MM.1S (cell line): ENCODE measurements around the gene BMERB1.

ENCODE experiments used
- DNase-seq: peaks from one replicate; pipeline ENCODE4 v3.0.0-alpha.2; 2015
- H2AFZ ChIP-seq: fragments of 300-600 bp; sonication (generic); 2 replicates; pipeline ENCODE4 v1.6.0; 2016; ENCODE audit warnings: antibody characterized with exemption, low read length
- H3F3A ChIP-seq: fragments of 300-600 bp; sonication (generic); 2 replicates; pipeline ENCODE4 v1.6.1; 2016; ENCODE audit warnings: mild to moderate bottlenecking, antibody characterized with exemption, low read length, moderate library complexity, mixed read lengths; ENCODE audit not compliant: insufficient read depth
- H3K27ac ChIP-seq: fragments of 300-600 bp; sonication (generic); 2 replicates; pipeline ENCODE4 v1.5.1; 2016; ENCODE audit warnings: mild to moderate bottlenecking, low read length
- H3K27me3 ChIP-seq: fragments of 300-600 bp; sonication (generic); replicated peaks from 2 replicates; pipeline ENCODE4 v1.6.0; 2016; ENCODE audit warnings: low read length; ENCODE audit not compliant: insufficient read depth
- H3K36me3 ChIP-seq: fragments of 300-600 bp; sonication (generic); replicated peaks from 2 replicates; pipeline ENCODE4 v1.6.1; 2016; ENCODE audit warnings: mild to moderate bottlenecking, low read length, mixed read lengths; ENCODE audit not compliant: insufficient read depth
- H3K4me1 ChIP-seq: fragments of 300-600 bp; sonication (generic); 2 replicates; pipeline ENCODE4 v1.6.1; 2016; ENCODE audit warnings: low read length, mixed read lengths
- H3K4me2 ChIP-seq: fragments of 300-600 bp; sonication (generic); 2 replicates; pipeline ENCODE4 v1.6.0; 2016; ENCODE audit warnings: low read depth, low read length
- H3K4me3 ChIP-seq: fragments of 300-600 bp; sonication (generic); 2 replicates; pipeline ENCODE4 v1.5.1; 2016; ENCODE audit warnings: low read length, mixed read lengths
- H3K79me2 ChIP-seq: fragments of 300-600 bp; sonication (generic); 2 replicates; pipeline ENCODE4 v1.6.1; 2016; ENCODE audit warnings: mixed run types, low read length, mixed read lengths
- H3K9ac ChIP-seq: fragments of 300-600 bp; sonication (generic); 2 replicates; pipeline ENCODE4 v1.6.1; 2016; ENCODE audit warnings: low read length, mixed read lengths
- H3K9me2 ChIP-seq: fragments of 300-600 bp; sonication (generic); replicated peaks from 2 replicates; pipeline ENCODE4 v1.6.1; 2016; ENCODE audit warnings: mild to moderate bottlenecking, low read length, mixed read lengths; ENCODE audit not compliant: insufficient read depth
- H3K9me3 ChIP-seq: fragments of 300-600 bp; sonication (generic); replicated peaks from 2 replicates; pipeline ENCODE4 v1.6.1; 2016; ENCODE audit warnings: mild to moderate bottlenecking, low read length, mixed read lengths; ENCODE audit not compliant: insufficient read depth
- H4K20me1 ChIP-seq: fragments of 300-600 bp; sonication (generic); 2 replicates; pipeline ENCODE4 v1.6.1; 2016; ENCODE audit warnings: mild to moderate bottlenecking, low read length, moderate library complexity, mixed read lengths; ENCODE audit not compliant: insufficient read depth
- CTCF ChIP-seq: fragments of 300-600 bp; sonication (generic); IDR thresholded peaks from 2 replicates; pipeline ENCODE4 v1.5.1; 2016; ENCODE audit warnings: antibody characterized with exemption, low read length, mixed read lengths
- EZH2 ChIP-seq: fragments of 300-600 bp; sonication (generic); optimal IDR thresholded peaks from 2 replicates; pipeline ENCODE3; 2017; ENCODE audit warnings: low read depth, mild to moderate bottlenecking, antibody characterized with exemption, low read length, mixed read lengths
- EZH2phosphoT487 ChIP-seq: fragments of 300-600 bp; sonication (generic); IDR thresholded peaks from 2 replicates; pipeline ENCODE4 v1.6.1; 2018; ENCODE audit warnings: antibody characterized with exemption, low read length

The BMERB1 gene

DNA sequence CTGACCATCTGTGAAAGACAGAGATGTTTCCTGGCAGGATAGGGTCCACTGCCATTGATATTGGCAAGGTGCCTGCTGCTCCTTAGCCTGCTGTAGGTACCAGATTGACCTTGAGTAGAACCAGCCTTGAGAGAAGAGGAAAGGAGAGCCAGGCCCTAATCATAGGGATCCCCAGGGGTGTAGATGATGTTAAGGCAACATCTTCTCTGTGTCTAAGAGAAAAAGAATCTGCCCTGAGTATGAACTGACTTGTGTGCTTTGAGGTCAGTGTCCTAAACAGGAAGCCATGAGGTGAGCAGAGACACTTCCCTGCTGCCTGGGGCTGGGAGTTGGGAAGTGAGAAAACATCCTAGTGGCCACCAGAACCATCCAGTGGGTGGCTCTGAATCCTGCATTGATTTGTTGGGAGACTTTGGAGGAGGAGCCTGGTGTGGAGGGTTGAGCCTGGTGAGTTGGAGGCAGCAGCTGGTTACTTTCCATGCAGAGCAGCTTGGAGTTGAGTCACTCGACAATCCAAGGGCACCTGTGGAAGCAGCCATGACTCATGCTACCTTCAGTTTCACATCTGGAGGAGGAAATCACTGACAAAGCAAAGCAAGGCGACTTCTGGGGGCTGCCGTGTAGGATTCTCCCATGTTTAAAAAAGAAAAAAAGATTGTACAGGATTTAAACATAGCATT, 47.8 kb downstream of the BMERB1 start:
- H4K20me1 ChIP-seq = no peaks in the 10 kb centered on the region
- no peaks in the 10 kb centered on the region for H3K27me3 ChIP-seq
- no peaks in the 10 kb centered on the region for H3K9me2 ChIP-seq
- H3F3A ChIP-seq = no peaks in the 10 kb centered on the region
- no peaks in the 10 kb centered on the region for H3K4me1 ChIP-seq
- DNase-seq = no peak
- H2AFZ ChIP-seq = no peak overlapping the region
- TF ChIP-seq EZH2phosphoT487 (no peak), EZH2 (no peak), CTCF (no peak)
- H3K27ac ChIP-seq = no peak overlapping the region
- no peaks in the 10 kb centered on the region for H3K36me3 ChIP-seq
- H3K4me3 ChIP-seq = no peak overlapping the region
- H3K9me3 ChIP-seq = no peaks in the 10 kb centered on the region
- no peak overlapping the region for H3K4me2 ChIP-seq
- H3K9ac ChIP-seq = no peak overlapping the region
- no peaks in the 10 kb centered on the region for H3K79me2 ChIP-seq

DNA sequence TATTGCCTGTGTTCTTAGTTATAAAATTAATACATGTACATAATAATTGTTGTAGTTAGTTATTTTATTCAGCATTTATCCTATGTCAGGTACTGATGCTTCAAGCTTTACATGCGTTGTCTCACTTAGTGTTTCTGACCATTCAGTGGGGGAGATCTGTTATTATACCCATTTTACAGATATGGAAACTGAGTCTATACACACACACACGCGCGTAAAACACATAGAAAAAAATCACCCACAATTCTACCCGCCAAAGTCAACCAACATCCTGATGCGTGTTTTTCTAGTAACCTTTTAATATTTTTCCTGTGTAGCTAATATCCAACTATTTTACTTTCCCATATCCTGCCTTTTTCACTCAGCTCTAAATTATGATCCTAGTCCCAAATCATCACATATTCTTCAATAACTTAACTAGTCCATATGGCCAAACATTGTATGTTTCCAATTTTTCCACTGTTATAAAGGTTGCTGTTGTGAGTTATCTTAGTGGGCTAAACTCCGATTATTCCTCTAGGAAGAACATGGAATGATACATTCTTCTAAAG, 48.4 kb downstream of the BMERB1 start:
- Histone ChIP-seq H3K4me3 (no peak overlapping the region), H3F3A (no peaks in the 10 kb centered on the region), H3K36me3 (no peaks in the 10 kb centered on the region), H3K27me3 (no peaks in the 10 kb centered on the region), H3K4me1 (no peaks in the 10 kb centered on the region), H3K79me2 (no peaks in the 10 kb centered on the region), H4K20me1 (no peaks in the 10 kb centered on the region), H3K9me3 (no peaks in the 10 kb centered on the region), H3K9ac (no peak overlapping the region), H3K4me2 (no peak overlapping the region), H3K27ac (no peak overlapping the region), H3K9me2 (no peaks in the 10 kb centered on the region), H2AFZ (no peak overlapping the region)
- TF ChIP-seq EZH2phosphoT487 (no peak), CTCF (no peak), EZH2 (no peak)
- no peak for DNase-seq

GRCh38 chr16:15483857-15484256, 49.5 kb downstream of the BMERB1 start:
- no peaks in the 10 kb centered on the region for H3K9me2 ChIP-seq
- no peak overlapping the region for H3K27ac ChIP-seq
- no peak for DNase-seq
- no peaks in the 10 kb centered on the region for H3K9me3 ChIP-seq
- TF ChIP-seq CTCF (no peak), EZH2phosphoT487 (no peak), EZH2 (no peak)
- no peaks in the 10 kb centered on the region for H4K20me1 ChIP-seq
- no peak overlapping the region for H2AFZ ChIP-seq
- no peak overlapping the region for H3K4me3 ChIP-seq
- no peaks in the 10 kb centered on the region for H3K36me3 ChIP-seq
- no peaks in the 10 kb centered on the region for H3F3A ChIP-seq
- H3K79me2 ChIP-seq = no peaks in the 10 kb centered on the region
- no peaks in the 10 kb centered on the region for H3K4me1 ChIP-seq
- H3K27me3 ChIP-seq = no peaks in the 10 kb centered on the region
- H3K4me2 ChIP-seq = no peak overlapping the region
- no peak overlapping the region for H3K9ac ChIP-seq
